Measurements from ENCODE around the gene CHN1.

Gene CHN1

DNA sequence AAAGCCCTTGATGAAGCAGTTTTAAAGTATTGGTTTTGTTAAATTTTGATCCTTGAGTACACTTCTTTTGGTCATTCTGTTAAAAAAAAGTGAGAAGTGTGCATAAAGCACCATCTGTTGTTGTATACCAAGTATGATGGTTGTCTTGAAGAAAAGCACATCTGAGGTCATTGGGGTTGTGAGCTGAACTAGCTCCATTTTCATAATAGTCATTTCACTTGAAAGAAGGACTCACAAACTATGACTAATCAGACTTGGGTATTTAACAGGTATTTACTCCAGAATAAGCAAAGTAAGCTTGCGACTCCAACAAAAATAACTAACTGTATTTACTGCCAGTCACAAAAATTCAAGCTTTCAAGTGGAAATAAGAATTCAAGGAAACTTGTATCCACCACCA, 35.1 kb downstream of the CHN1 start:
- no peak for FAIRE-seq

DNA sequence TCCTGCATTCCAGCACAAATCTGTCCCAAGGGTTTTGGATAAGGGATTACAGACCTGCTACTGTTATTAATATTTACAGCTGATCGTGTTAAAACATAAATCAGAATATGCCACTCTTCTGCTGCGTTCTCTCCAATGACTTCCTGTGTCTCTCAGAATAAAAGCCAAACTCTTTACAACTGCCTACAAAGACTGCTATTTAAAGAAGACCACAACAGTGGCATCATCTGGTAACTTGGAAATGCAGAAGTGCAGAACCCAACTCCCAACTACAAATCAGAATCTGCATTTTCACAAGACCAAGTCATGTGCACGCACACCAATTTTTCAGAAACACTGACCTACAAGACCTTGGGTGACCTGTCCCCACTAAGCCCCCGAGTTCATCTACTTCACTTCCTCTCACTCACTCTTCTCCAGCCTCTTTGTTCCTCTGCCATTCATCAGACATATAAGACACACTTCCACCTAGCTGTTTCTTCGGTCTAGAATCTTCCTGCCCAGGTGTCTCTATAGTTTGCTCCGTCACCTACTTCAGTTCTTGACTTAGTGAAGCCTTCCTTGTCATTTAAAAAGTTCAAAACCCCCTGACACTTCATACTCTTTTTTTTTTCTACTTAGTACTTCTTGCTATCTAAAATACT, 36.0 kb downstream of the CHN1 start:
- no peak for FAIRE-seq

DNA sequence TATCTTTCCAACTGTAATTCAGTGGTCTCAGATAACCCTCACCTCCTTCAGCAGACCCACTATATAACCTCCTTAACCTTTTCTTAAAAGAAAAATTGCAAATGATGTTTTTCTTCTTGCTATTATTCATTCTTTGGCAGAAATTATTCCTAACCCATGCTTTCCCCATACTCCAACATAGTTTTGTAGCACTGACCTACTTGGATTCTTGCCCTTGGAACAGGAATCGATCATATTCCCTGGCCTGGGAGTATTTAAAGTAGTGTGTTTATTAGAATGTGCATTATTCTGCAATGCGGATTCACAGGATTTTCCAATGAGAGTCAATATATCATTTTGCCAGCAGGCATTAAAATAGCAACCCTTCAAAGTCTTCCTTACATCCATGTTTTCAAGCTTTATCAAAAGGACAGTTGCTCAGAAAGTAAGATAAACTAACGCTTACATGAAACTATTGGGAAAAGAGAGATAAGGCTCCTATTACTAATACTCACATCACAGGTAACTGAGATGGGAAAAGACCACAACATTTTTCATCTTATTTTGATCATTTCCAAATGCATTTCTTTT, 37.4 kb downstream of the CHN1 start:
- FAIRE-seq: no peak

GRCh38 chr2:174967086-174967485, 38.1 kb downstream of the CHN1 start:
- FAIRE-seq: no peak

DNA sequence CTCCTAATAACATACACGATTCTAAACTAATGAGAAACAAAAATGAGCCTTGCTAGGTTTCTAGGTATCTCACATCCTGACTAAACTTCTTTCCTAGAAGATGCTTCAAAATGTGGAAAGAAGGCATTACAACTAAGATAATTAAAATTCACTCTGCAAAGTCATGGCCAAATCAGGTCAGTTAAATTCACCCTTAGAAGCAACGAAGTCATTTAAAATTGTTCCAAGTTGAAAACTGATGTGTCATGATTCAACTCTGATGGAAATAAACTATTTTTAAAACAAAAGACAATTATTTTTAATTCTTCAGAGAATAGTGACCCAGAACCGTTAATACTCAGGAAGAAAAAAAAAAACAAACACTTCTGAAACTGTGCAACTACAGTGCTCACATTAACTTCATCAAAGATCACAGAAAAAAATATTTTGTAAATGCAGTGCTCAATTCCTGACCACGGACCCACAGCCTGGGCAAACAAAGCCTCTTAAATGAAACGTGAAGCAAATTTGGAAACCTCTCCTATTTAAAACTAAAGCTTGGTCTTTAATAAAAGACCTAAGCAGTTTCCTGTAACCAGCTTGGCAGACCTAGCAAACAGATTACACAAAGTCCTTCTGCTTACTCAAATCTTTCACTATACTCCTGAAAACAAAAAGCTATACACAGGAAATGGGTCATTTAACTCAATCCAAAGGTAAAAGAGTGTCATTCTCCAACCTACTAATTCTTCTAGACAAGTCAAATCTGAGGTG, 39.0 kb downstream of the CHN1 start:
- peak; percentile 88 for FAIRE-seq

DNA sequence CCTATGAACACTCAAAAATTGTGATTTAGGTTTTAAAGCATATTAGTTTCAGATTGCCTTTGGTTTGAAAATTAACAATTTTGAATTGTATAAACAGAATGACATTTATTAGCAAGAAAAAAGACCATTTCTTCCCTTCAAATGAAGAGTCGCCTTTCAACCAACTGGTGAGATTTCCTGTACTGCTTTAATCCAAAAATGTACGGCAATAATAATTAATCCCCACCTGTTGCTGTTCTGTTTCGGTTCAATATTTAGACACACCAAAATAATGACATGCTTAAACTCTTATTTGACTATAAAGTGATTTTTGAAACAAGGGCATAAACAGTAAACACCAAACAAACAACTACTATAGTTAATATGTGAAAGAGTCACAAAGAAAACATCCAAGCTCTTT, 39.6 kb downstream of the CHN1 start:
- no peak for FAIRE-seq

- FAIRE-seq: no peak
Observed at GRCh38 chr2:174964404-174964803, 40.8 kb downstream of the CHN1 start.

GRCh38 chr2:174963437-174964400, 41.5 kb downstream of the CHN1 start:
- FAIRE-seq: no peak

- FAIRE-seq: no peak
Observed at GRCh38 chr2:174959787-174960186, 45.4 kb downstream of the CHN1 start.

DNA sequence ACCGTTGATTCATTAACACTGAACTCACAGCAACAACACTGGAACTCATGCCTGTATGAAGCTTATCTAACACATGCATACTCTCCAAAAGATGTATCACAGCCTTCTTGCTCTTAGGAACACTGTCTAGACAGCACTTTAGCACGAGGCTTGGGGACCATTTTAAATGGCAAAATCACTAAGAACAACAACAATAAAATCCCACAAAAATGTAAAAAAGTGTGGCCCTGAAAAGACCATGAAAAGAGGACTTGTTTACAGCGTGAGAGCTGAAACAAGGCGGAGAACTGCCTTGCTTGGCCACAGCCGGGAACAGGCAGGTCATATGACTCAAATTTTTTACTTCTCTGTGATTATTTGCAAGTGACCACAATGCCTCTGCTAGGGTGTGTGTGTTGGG, 48.1 kb downstream of the CHN1 start:
- FAIRE-seq: no peak

- FAIRE-seq: no peak
Observed at GRCh38 chr2:174952607-174953006, 52.6 kb downstream of the CHN1 start.

- FAIRE-seq: no peak
Observed at GRCh38 chr2:174951745-174952144, 53.4 kb downstream of the CHN1 start.

DNA sequence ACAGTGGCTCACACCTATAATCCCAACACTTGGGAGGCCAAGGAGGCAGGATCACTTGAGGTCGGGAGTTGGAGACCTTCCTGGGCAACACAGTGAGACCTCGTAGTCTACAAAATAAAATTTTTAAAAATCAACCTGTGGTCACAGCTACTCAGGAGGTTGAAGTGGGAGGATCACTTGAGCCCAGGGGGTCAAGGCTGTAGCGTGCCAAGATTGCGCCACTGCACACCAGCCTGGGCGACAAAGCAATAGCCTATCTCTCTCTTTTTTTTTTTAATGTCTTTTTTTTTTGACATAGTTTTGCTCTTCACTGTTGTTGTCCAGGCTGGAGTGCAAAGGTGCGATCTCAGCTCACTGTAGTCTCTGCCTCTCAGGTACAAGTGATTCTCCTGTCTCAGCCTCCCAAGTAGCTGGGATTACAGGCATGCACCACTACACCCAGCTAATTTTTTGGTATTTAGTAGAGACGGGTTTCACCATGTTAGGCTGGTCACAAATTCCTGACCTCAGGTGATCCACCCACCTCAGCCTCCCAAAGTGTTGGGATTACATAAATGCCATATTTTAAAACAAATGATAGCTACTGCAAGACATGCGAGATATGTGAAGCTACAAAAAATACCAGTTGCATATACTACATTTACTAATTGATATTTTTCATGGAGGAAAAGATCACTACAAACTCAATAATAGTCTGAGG, 55.0 kb downstream of the CHN1 start:
- FAIRE-seq: no peak

GRCh38 chr2:174945601-174946260, 59.5 kb downstream of the CHN1 start:
- peak; percentile 12 for FAIRE-seq

DNA sequence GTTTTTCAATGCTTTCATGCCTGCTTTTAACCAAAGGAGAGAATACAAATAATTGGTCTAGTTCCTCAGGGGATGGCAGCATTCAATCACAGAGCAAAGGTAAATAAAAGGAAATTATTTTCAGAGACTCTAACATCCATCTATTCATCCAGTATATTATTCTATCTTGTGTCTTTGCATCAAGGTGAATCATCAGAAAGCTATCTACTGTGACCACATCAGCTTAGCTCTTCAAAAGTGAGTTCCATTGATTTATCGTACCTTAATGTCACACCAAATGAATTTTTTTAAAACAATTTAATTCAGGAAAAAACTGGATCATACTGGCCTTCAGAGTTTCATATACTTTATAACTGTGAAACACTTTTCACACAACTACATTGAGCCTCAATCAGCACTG, 66.1 kb downstream of the CHN1 start:
- FAIRE-seq: no peak

- FAIRE-seq: no peak
Observed at GRCh38 chr2:174931724-174932123, 73.5 kb downstream of the CHN1 start.

- no peak for FAIRE-seq
Observed at GRCh38 chr2:174929786-174930185, 75.4 kb downstream of the CHN1 start.

DNA sequence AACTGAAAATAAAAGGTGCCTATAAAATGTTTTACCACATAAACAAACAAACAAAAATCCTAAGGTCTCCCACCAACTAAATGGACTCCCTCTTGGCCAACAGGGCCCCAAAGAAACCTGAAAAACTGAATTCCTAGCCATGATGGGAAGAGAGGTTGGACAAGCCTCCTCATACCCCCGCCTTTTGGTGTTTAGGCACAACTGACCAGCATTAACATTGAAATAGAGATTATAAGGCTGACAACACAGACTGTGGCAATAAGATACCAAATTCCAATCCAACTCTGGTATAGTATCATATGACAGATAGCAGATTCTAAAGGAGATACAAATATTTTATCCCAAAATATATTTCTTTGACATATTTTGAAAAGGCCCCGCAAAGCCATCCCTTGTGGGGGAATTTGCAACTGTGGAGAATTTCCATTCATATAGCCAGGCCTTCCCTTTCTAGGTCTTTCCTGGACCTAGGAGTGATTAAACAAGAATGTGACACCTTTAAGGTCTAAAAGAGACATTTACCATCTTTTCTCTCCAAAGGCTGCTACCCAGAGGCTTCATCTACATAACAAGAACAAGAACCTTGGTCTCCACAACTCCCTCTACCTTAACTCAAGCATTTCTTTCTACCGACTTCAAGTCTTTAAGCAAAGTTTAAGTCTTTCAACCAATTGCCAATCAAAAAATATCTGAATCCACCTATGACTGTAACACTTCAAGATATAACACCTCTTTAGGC, 80.0 kb downstream of the CHN1 start:
- no peak for FAIRE-seq

DNA sequence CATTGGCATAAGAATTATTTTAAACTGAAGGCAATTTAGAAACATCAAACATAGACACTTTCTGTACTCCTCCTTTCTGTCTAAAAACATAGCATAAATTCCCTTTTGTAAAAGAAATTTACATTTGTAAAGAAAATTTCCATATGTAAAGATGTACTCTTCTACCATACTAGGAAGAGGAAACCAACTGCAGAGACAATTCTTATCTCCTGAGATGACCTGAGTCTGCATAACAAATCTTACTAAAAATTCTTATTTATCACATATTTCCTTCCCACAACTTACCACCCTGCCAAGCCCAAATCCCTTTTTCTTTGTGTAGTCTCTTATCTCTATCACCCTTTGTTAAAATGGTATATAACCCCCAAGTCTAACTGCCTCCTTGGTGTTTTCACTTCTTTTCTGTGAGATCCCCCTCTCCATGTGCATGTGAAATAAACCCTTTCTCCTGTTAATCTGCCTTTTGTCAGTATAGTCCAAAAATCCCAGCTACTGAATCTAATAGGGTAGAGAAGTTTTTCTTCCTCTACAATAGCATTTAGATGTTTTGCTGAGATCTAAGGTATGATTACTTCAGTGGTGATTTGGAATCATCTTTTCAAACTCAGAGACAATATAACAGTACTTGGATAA, 81.0 kb downstream of the CHN1 start:
- FAIRE-seq: no peak

DNA sequence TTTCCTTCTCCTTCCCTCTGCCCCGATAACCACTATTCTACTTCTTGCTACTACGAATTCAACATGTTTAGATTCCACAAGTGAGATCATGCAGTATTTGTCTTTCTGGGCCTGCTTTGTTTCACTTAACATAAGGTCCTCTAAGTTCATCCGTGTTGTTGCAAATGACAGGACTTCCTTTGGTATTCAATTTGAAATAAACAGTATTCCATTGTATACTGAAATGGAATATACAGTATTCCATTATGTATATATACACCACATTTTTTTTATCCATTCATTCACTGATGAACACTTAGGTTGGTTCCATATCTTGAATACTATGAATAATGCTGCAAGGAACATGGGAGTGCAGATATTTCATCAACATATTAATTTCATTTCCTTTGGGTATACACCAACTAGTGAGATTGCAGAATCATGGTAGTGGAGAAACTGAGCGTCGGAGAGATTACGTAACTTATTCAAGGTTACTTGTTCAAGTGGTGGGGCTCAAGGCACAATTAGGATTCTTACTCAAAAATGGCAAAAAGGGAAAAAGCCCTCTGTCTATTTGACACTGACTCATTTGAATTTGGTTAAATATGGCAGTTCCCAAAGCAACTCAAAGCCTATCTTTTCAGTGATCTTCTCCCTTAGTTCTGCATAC, 85.1 kb downstream of the CHN1 start:
- no peak for FAIRE-seq

Data from endometrium (tissue), 2 donors.